Measurements from ENCODE around the gene CDC14B. TPM values are rescaled to one million over a fixed set of nuclear protein-coding genes. Genes with fewer than 3 reads are reported as not detected.

The CDC14B gene
- polyA plus RNA-seq, 2 donors = 1.8 to 2.1 TPM

GRCh38 chr9:96491880-96492525 is 127.6 kb downstream of the CDC14B start:
- no peaks in the 10 kb centered on the region for H3K27me3 ChIP-seq (ENCODE audit: control insufficient read depth in 1 of 2, insufficient read depth in 2 of 2, low read length in 2 of 2)
- no peaks in the 10 kb centered on the region for H3K9me3 ChIP-seq (ENCODE audit: control insufficient read depth in 2 of 2, insufficient read depth in 1 of 2, low read depth in 1 of 2, low read length in 1 of 2)
- no peak overlapping the region for H3K27ac ChIP-seq (ENCODE audit: low read depth in 2 of 2, low read length in 1 of 2)
- peaks cover 0 to 15% of the 10 kb centered on the region in 2 donors for H3K36me3 ChIP-seq (ENCODE audit: control insufficient read depth in 2 of 2, insufficient read depth in 2 of 2, low read length in 1 of 2)
- 82 to 85% methylated on average over 17 of the region's 17 CpGs for WGBS, 2 donors
- H3K4me1 ChIP-seq (ENCODE audit: control insufficient read depth in 2 of 2, insufficient read depth in 2 of 2, low read length in 1 of 2) = no peaks in the 10 kb centered on the region
- H3K4me3 ChIP-seq (ENCODE audit: low read depth in 1 of 2, low read length in 2 of 2) = no peak overlapping the region

- H3K4me3 ChIP-seq (ENCODE audit: low read depth in 1 of 2, low read length in 2 of 2) = no peak overlapping the region
- 69 to 74% methylated on average over 10 of the region's 10 CpGs for WGBS, 2 donors
- H3K27me3 ChIP-seq (ENCODE audit: control insufficient read depth in 1 of 2, insufficient read depth in 2 of 2, low read length in 2 of 2) = no peaks in the 10 kb centered on the region
- no peak overlapping the region for H3K27ac ChIP-seq (ENCODE audit: low read depth in 2 of 2, low read length in 1 of 2)
- H3K9me3 ChIP-seq (ENCODE audit: control insufficient read depth in 2 of 2, insufficient read depth in 1 of 2, low read depth in 1 of 2, low read length in 1 of 2) = no peaks in the 10 kb centered on the region
- peaks cover 0 to 15% of the 10 kb centered on the region in 2 donors for H3K36me3 ChIP-seq (ENCODE audit: control insufficient read depth in 2 of 2, insufficient read depth in 2 of 2, low read length in 1 of 2)
- peaks cover 0 to 2% of the 10 kb centered on the region in 2 donors for H3K4me1 ChIP-seq (ENCODE audit: control insufficient read depth in 2 of 2, insufficient read depth in 2 of 2, low read length in 1 of 2)
Observed at GRCh38 chr9:96491079-96491879, 128.4 kb downstream of the CDC14B start.

GRCh38 chr9:96490534-96491078 is 129.0 kb downstream of the CDC14B start:
- WGBS, 2 donors = 91 to 94% methylated on average over 10 of the region's 10 CpGs
- H3K27ac ChIP-seq (ENCODE audit: low read depth in 2 of 2, low read length in 1 of 2) = no peak overlapping the region
- peaks cover 0 to 2% of the 10 kb centered on the region in 2 donors for H3K4me1 ChIP-seq (ENCODE audit: control insufficient read depth in 2 of 2, insufficient read depth in 2 of 2, low read length in 1 of 2)
- peaks cover 0 to 15% of the 10 kb centered on the region in 2 donors for H3K36me3 ChIP-seq (ENCODE audit: control insufficient read depth in 2 of 2, insufficient read depth in 2 of 2, low read length in 1 of 2)
- no peaks in the 10 kb centered on the region for H3K9me3 ChIP-seq (ENCODE audit: control insufficient read depth in 2 of 2, insufficient read depth in 1 of 2, low read depth in 1 of 2, low read length in 1 of 2)
- no peak overlapping the region for H3K4me3 ChIP-seq (ENCODE audit: low read depth in 1 of 2, low read length in 2 of 2)
- no peaks in the 10 kb centered on the region for H3K27me3 ChIP-seq (ENCODE audit: control insufficient read depth in 1 of 2, insufficient read depth in 2 of 2, low read length in 2 of 2)

- H3K4me1 ChIP-seq (ENCODE audit: control insufficient read depth in 2 of 2, insufficient read depth in 2 of 2, low read length in 1 of 2) = peaks cover 0 to 2% of the 10 kb centered on the region in 2 donors
- H3K27ac ChIP-seq (ENCODE audit: low read depth in 2 of 2, low read length in 1 of 2) = no peak overlapping the region
- no peaks in the 10 kb centered on the region for H3K9me3 ChIP-seq (ENCODE audit: control insufficient read depth in 2 of 2, insufficient read depth in 1 of 2, low read depth in 1 of 2, low read length in 1 of 2)
- no peak overlapping the region for H3K4me3 ChIP-seq (ENCODE audit: low read depth in 1 of 2, low read length in 2 of 2)
- H3K36me3 ChIP-seq (ENCODE audit: control insufficient read depth in 2 of 2, insufficient read depth in 2 of 2, low read length in 1 of 2) = peaks cover 0 to 18% of the 10 kb centered on the region in 2 donors
- H3K27me3 ChIP-seq (ENCODE audit: control insufficient read depth in 1 of 2, insufficient read depth in 2 of 2, low read length in 2 of 2) = no peaks in the 10 kb centered on the region
- WGBS, 2 donors = 89 to 92% methylated on average over 12 of the region's 12 CpGs
Observed at GRCh38 chr9:96489482-96489979, 130.1 kb downstream of the CDC14B start.

- H3K27ac ChIP-seq (ENCODE audit: low read depth in 2 of 2, low read length in 1 of 2) = no peak overlapping the region
- H3K27me3 ChIP-seq (ENCODE audit: control insufficient read depth in 1 of 2, insufficient read depth in 2 of 2, low read length in 2 of 2) = no peaks in the 10 kb centered on the region
- WGBS, 2 donors = 76 to 79% methylated on average over 10 of the region's 10 CpGs
- peaks cover 0 to 18% of the 10 kb centered on the region in 2 donors for H3K36me3 ChIP-seq (ENCODE audit: control insufficient read depth in 2 of 2, insufficient read depth in 2 of 2, low read length in 1 of 2)
- H3K4me1 ChIP-seq (ENCODE audit: control insufficient read depth in 2 of 2, insufficient read depth in 2 of 2, low read length in 1 of 2) = peaks cover 0 to 2% of the 10 kb centered on the region in 2 donors
- H3K9me3 ChIP-seq (ENCODE audit: control insufficient read depth in 2 of 2, insufficient read depth in 1 of 2, low read depth in 1 of 2, low read length in 1 of 2) = no peaks in the 10 kb centered on the region
- no peak overlapping the region for H3K4me3 ChIP-seq (ENCODE audit: low read depth in 1 of 2, low read length in 2 of 2)
Observed at GRCh38 chr9:96487949-96488348, 131.7 kb downstream of the CDC14B start.

- Histone ChIP-seq H3K9me3 (ENCODE audit: control insufficient read depth in 2 of 2, insufficient read depth in 1 of 2, low read depth in 1 of 2, low read length in 1 of 2) (no peaks in the 10 kb centered on the region), H3K4me3 (ENCODE audit: low read depth in 1 of 2, low read length in 2 of 2) (no peak overlapping the region), H3K27me3 (ENCODE audit: control insufficient read depth in 1 of 2, insufficient read depth in 2 of 2, low read length in 2 of 2) (no peaks in the 10 kb centered on the region), H3K36me3 (ENCODE audit: control insufficient read depth in 2 of 2, insufficient read depth in 2 of 2, low read length in 1 of 2) (peaks cover 0 to 18% of the 10 kb centered on the region in 2 donors), H3K27ac (ENCODE audit: low read depth in 2 of 2, low read length in 1 of 2) (peak overlapping the region in 1 of 2 donors; percentile 56), H3K4me1 (ENCODE audit: control insufficient read depth in 2 of 2, insufficient read depth in 2 of 2, low read length in 1 of 2) (peaks cover 0 to 2% of the 10 kb centered on the region in 2 donors)
- 53 to 62% methylated on average over 1 of the region's 1 CpG for WGBS, 2 donors
Observed at GRCh38 chr9:96487029-96487396, 132.6 kb downstream of the CDC14B start.

- H3K36me3 ChIP-seq (ENCODE audit: control insufficient read depth in 2 of 2, insufficient read depth in 2 of 2, low read length in 1 of 2) = peaks cover 0 to 15% of the 10 kb centered on the region in 2 donors
- no peak overlapping the region for H3K4me3 ChIP-seq (ENCODE audit: low read depth in 1 of 2, low read length in 2 of 2)
- WGBS, 2 donors = 46 to 55% methylated on average over 7 of the region's 7 CpGs
Observed at GRCh38 chr9:96486386-96487028, 133.1 kb downstream of the CDC14B start.

GRCh38 chr9:96485280-96485679 is 134.4 kb downstream of the CDC14B start:
- H3K9me3 ChIP-seq (ENCODE audit: control insufficient read depth in 2 of 2, insufficient read depth in 1 of 2, low read depth in 1 of 2, low read length in 1 of 2) = no peaks in the 10 kb centered on the region
- no peaks in the 10 kb centered on the region for H3K27me3 ChIP-seq (ENCODE audit: control insufficient read depth in 1 of 2, insufficient read depth in 2 of 2, low read length in 2 of 2)
- 95 to 96% methylated on average over 16 of the region's 16 CpGs for WGBS, 2 donors
- no peak overlapping the region for H3K4me3 ChIP-seq (ENCODE audit: low read depth in 1 of 2, low read length in 2 of 2)
- peaks cover 0 to 12% of the 10 kb centered on the region in 2 donors for H3K36me3 ChIP-seq (ENCODE audit: control insufficient read depth in 2 of 2, insufficient read depth in 2 of 2, low read length in 1 of 2)
- H3K4me1 ChIP-seq (ENCODE audit: control insufficient read depth in 2 of 2, insufficient read depth in 2 of 2, low read length in 1 of 2) = peaks cover 0 to 2% of the 10 kb centered on the region in 2 donors
- H3K27ac ChIP-seq (ENCODE audit: low read depth in 2 of 2, low read length in 1 of 2) = no peak overlapping the region

More at GRCh38 chr9:96486386-96487028, 133.1 kb downstream of the CDC14B start:
- H3K27ac ChIP-seq (ENCODE audit: low read depth in 2 of 2, low read length in 1 of 2) = peak overlapping the region; percentile 51 to 56
- H3K4me1 ChIP-seq (ENCODE audit: control insufficient read depth in 2 of 2, insufficient read depth in 2 of 2, low read length in 1 of 2) = peaks cover 0 to 2% of the 10 kb centered on the region in 2 donors
- no peaks in the 10 kb centered on the region for H3K9me3 ChIP-seq (ENCODE audit: control insufficient read depth in 2 of 2, insufficient read depth in 1 of 2, low read depth in 1 of 2, low read length in 1 of 2)
- no peaks in the 10 kb centered on the region for H3K27me3 ChIP-seq (ENCODE audit: control insufficient read depth in 1 of 2, insufficient read depth in 2 of 2, low read length in 2 of 2)

- no peak overlapping the region for H3K4me3 ChIP-seq (ENCODE audit: low read depth in 1 of 2, low read length in 2 of 2)
- no peak overlapping the region for H3K27ac ChIP-seq (ENCODE audit: low read depth in 2 of 2, low read length in 1 of 2)
- H3K4me1 ChIP-seq (ENCODE audit: control insufficient read depth in 2 of 2, insufficient read depth in 2 of 2, low read length in 1 of 2) = peaks cover 0 to 2% of the 10 kb centered on the region in 2 donors
- H3K27me3 ChIP-seq (ENCODE audit: control insufficient read depth in 1 of 2, insufficient read depth in 2 of 2, low read length in 2 of 2) = no peaks in the 10 kb centered on the region
- 85 to 88% methylated on average over 4 of the region's 4 CpGs for WGBS, 2 donors
- H3K36me3 ChIP-seq (ENCODE audit: control insufficient read depth in 2 of 2, insufficient read depth in 2 of 2, low read length in 1 of 2) = peaks cover 0 to 12% of the 10 kb centered on the region in 2 donors
- no peaks in the 10 kb centered on the region for H3K9me3 ChIP-seq (ENCODE audit: control insufficient read depth in 2 of 2, insufficient read depth in 1 of 2, low read depth in 1 of 2, low read length in 1 of 2)
Observed at GRCh38 chr9:96484521-96484931, 135.1 kb downstream of the CDC14B start.

Measured in esophagus (tissue), 2 donors.